Activated CD4-positive, alpha-beta T cell treated with anti-CD3 and anti-CD28 coated beads, Interleukin-2, Interleukin-6, amounts not matched to agents 100 ng/mL and 50 ng/mL, durations not matched to agents 16 hours and 8 hours (primary cell): ENCODE results near the gene GDI2.
"Not testable (repeated sequence)": the region's sequence is repeated elsewhere in the genome, so short reads cannot be mapped to it uniquely, and the experiment has no call there.

Experiments used
- DNase-seq: peaks from one replicate; pipeline ENCODE4 v3.0.0-alpha.2; 2020

The GDI2 gene

DNA sequence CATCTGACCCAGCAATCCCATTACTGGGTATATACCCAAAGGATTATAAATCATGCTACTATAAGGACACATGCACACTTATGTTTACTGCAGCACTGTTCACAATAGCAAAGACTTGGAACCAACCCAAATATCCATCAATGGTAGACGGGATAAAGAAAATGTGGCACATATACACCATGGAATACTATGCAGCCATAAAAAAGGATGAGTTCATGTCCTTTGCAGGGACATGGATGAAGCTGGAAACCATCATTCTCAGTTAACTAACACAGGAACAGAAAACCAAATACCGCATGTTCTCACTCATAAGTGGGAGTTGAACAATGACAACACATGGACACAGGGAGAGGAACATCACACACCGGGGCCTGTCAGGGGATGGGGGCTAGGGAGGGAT, 35.5 kb downstream of the GDI2 start:
- not testable (repeated sequence) for DNase-seq

GRCh38 chr10:5776881-5777197, 36.4 kb downstream of the GDI2 start:
- DNase-seq: no peak

DNA sequence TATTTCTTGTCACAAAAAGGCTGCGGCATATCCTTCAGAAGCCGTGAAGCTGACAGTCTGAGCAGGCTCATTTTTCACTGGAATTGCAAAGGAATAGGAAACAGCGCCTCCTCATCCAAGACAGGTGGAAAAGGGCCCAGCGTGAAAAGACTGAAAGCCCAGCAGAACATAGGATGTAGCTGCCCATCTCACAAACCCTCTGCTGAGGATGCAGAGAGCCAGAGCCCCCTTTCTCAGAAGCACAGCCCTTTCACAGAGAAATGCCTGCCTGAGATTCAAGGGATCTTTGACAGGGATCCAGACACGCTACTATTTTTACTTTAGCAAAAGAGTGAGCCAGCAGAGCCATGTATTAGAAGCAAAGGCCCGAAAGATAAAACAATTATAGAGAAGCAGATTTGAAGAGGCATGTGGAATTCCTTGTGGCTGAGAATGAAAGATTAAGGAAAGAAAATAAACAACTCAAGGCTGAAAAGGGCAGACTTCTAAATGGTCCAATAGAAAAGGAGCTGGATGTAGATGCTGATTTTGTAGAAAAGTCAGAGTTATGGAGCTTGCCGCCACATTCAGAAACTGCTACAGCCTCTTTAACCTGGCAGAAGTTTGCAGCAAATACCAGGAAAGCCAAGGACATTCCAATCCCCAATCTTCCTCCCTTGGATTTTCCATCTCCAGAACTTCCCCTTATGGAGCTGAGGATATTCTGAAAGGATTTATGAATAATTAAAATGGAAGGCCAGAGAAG, 36.9 kb downstream of the GDI2 start:
- no peak for DNase-seq

DNA sequence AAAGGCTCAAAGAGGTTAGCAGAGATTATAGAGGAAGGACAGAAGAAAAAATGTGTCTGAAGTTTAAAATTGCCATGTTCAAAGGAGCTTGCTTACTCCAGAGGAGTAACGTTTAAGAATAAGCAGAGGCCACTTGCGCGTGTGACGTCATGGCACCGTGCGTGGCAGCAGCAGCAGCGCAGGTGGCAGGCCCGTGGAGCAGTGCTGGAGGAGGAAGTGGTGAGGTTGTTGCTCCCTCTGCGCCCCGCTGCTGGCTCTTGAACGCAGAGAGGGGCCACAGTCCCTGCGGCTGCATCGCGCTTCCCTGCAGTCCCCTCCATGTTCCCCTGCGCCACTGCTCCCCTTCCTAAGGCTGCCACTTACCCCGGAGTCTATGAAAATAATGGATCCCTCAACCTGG, 37.5 kb downstream of the GDI2 start:
- peak; percentile 69 for DNase-seq

DNA sequence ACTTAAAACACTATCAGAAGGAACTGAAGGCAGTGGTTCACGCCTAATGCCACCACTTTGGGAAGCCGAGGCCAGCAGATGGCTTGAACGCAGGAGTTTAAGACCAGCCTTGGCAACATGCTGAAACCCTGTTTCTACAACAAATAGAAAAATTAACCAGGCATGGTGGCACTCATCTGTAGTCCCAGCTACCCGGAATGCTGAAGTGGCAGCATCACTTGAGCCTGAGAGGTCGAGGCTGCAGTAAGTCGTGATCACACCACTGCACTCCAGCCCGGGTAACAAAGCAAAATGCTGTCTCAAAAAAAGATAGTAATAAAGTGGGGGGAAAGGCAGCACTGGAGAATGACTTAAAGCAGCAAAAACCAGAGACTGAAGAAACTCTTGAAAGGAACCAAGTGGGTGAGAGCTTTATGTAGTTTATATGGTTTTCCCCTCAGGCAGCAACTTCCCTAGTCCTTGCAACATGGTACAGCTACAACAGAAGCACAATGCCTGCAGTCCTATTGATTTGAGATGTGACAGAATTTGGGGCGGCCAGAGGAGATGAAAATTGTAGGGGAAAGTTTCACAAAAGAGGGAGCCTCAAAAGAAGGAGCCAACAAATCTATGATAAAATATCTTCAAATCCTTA, 38.1 kb downstream of the GDI2 start:
- no peak for DNase-seq

DNA sequence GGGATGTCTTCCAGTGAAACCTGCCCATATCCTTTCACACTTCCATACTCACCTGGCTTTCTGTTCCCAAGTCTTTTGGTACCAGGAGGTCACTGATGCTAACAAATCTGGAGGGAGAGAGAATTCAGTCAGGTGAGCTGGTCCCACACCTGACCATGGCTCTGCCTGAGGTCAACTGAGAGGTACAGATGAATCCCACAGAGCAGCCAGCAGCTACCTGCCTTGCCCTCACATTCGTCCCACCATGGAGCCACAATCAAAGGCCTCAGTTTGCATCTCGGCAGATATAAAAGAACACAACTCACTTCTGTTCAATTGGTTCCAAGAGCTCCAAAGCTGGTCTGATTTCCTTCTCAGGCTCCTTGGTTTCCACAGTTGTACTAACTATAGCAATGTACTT, 47.0 kb downstream of the GDI2 start:
- DNase-seq: no peak

DNA sequence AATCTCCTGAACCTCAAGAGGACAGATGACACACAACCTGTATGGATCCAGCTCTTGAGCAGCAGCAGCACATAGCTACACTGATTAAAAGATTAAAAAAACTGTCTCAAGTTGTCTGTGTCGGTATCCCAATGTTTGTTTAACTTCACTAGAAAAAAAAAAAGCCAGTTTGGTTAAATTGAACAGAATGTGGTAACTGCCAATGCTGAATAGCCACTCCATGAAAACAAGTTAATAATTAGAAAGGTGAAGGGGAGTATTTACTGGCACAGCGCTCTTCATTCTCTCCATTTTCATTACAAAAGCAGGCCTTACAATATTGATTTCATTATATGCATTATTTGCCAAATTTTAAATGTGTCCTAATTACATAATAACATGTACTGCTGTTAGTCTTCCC, 47.6 kb downstream of the GDI2 start:
- no peak for DNase-seq

- no peak for DNase-seq
Measured at GRCh38 chr10:5764422-5765297, 48.6 kb downstream of the GDI2 start.

DNA sequence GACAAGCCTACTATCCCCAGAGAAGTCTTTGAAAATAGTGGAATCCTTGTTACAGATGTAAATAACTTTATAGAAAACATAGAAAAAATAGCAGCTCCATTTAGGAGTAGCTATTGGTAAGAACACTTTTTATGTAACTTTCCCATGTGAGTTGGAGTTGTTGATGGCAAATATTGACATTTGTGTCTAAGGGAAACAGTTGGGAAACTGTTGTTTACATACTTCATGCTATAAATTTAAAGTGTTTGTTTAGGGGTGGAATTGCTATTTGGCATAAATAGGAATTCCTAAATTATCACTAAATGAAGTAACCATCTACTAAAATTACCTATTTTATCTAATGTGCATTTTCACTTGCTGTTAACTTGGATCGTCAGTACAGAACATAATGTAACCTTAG, 50.7 kb downstream of the GDI2 start:
- DNase-seq: no peak

GRCh38 chr10:5761220-5761619, 52.0 kb downstream of the GDI2 start:
- DNase-seq: no peak

DNA sequence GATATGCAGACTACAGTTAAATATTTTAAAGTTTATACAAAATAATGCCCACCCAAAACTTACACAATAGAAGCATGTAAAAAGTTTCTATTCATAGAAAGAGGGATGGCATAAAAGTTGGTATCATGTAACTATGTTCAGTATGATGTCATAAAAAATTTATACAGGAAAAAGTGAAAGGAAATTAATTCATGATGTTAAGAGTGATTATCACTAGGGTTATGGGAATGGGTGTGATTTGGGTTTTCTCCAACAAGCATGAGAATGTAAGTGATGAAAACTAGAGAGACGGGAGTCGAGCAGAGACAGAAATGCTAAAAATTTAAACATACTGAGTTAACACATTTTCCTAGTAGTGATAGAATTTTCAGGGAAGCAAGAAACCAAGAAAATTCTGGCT, 52.7 kb downstream of the GDI2 start:
- no peak for DNase-seq

GRCh38 chr10:5758927-5759326, 54.3 kb downstream of the GDI2 start:
- DNase-seq: no peak

DNA sequence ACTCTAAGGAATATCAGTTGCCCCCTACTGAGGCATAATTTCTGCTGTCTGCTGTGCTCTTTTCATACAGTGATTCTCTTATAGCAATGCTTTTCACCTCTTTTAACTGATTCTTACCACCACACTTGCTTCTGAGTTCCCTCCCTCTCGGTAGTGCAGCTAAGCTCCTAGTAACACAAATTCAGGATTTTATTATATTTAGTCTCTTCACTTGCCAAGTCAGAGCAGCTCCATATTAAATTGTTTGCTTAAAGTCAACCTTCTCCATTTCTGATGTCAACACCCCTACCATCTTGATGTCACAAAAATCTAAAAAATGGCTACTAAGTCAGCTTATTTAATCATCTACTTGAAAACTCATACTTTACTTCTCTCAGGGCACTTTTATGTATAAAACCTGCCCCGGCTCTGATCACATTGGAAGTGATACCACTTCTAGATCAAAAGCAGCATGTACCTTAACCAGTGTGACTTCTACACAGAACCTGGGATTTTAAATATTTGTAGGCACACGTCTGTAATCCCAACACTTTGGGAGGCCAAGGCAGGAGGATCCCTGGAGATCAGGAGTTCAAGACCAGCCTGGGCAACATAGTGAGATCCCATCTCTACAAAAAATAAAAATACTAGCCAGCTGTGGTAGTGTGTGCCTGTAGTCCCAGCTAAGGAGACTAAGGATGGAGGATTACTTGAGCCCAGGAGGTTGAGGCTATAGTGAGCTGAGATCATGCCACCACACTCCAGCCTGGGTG, 55.3 kb downstream of the GDI2 start:
- DNase-seq: no peak

DNA sequence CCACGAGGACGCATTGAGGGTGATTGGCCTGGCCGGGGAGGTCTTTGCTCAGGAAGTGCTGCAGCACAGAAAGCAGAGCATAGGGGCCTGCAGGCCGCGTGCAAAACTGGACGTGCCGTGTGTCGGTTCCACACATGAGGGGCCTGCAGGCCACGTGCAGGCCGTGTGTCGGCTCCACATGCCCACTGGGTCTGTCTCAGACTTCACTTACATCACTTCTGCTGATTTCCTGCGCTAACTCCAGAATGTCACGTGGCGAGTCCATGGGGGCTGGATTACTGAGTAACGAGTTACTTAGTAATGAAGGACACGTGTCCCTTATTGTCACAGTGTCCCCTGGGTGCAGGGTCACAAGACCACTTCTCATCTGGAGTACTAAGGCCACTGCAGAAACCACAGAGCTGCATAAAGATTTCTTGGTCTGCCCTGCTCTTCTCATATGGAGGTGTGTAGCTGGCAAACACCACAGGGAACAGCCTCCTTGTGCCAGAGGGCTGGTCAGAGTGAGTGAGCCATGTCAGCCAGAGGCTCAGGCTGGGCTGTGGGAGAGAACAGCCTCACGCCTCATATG, 60.8 kb downstream of the GDI2 start:
- no peak for DNase-seq

DNA sequence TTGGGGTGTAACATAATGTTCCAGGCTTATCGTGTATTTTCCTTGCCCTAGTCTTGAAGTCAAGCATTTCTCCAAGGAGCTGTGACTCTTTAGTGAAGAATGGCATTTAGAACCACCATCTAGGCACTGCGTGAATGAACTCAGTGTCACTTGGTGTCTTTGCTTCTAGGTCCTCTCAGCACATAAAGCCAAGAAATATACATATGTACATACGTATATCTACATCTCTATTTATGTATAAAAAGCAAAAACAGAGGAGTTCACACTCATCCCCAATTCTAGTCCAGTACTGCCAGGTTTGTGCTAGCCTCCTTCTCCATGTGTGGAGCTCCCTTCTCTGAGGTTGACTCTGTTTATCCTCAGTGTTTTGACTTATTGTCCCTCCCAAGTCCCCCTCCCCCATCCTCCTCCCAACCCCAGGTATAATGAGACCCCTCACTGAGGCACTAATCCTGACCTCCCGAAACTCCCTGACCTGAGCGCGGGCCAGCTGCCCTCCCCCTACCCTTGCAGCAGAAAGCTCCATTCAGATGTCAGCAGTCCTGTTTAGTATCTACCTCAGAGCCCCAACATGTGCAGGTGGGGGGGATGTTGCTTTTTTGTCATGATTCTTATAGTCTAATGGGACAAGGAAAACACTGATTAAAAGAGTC, 61.5 kb downstream of the GDI2 start:
- DNase-seq: no peak

DNA sequence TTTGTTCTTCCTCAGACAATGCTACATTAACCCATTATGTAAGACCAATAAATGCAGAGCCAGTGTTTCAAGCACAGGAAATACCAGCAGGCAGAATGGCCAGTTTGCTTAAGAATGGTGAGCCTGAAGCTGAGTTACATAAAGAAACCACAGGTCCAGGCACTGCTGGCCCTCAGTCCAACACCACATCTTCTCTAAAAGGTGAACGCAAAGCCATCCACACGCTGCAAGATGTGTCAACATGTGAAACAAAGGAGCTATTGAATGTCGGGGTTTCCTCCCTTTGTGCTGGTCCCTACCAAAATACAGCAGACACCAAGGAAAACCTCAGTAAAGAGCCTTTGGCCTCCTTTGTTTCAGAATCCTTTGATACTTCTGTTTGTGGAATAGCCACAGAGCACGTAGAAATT, 64.8 kb downstream of the GDI2 start:
- no peak for DNase-seq

DNA sequence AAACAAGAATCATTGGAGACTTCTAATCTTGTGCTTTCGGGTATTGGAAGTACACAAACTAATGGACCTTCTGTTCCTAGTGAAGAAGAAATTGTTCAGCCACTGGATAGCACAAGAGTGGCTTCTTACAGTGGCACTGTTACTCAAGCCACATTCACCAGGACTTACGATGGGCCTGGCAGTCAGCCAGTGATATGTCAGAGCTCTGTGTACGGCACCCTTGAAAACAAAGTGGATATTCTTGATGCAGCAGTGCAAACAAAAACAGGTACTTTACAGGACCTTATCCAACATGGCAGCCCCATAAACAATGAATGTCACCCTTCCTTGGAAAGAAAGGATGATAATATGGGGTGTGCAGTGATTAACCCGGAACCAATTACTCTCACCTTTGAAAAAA, 67.0 kb downstream of the GDI2 start:
- DNase-seq: no peak

DNA sequence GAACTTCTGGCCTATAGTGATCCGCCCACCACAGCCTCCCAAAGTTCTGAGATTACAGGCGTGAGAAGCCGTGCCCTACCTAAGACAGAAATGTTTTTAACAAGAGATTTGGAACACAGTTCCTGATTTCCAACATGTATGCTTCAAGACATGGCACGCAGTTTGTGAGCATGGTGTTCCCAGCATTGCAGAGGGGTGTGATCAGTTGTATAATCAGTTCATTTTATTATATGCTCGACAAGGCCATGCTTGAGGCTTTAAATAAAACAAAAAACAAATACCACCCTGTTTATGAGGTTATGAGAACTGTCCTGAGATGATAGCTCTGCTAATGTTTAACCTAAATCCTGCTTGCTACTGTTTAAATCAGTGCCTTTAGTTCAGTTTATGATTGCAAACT, 68.4 kb downstream of the GDI2 start:
- no peak for DNase-seq

DNA sequence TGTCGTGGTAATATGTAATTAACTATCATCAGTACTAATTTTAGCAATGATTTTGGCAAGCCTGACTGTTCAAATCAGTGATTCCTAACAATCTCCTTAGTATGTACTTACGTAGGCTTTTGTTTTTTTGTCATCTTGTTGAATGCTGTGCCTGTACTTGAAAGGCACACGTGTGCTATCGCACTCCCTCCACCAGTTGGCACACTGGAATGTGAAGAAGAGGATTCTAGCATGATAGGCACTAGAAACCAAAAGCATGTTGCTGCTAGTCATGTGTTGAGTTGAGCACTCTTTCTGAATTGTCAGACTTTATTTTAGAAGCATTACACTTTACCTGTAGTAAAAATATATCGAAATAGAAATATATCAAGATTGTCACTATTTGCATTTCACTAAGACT, 69.5 kb downstream of the GDI2 start:
- DNase-seq: no peak

DNA sequence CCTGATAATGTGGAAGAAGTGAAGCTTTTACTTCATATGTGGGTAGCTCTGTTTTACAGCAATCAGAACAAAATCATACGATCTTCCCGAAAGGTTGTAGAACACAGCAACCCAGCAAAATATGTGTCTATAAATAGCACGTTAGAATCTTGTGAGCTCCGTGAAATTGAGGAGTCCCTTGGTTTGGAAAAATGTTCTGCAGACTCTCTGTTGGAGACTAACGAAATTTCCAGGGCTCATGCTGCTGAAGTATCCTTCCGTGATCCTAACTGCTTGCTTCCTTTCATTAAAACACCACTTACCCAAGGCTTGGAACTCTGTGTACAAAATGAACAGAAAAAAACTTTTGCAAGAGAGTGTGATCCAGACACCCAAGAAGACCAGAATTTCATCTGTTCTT, 71.1 kb downstream of the GDI2 start:
- DNase-seq: no peak

- DNase-seq: no peak
Measured at GRCh38 chr10:5741276-5741675, 72.0 kb downstream of the GDI2 start.

GRCh38 chr10:5738427-5738826, 74.8 kb downstream of the GDI2 start:
- DNase-seq: no peak

GRCh38 chr10:5737352-5737751, 75.9 kb downstream of the GDI2 start:
- DNase-seq: no peak
